ENCODE results near the gene FOXI2.

The FOXI2 gene

GRCh38 chr10:127720903-127721302 is 16.1 kb upstream of the FOXI2 start:
- Histone ChIP-seq H3K9ac (ENCODE audit: low read length) (no peak overlapping the region), H3K79me2 (ENCODE audit: control insufficient read depth, insufficient read depth, low read length) (no peaks in the 10 kb centered on the region), H2BK120ac (ENCODE audit: low read depth, low read length) (no peak overlapping the region), H3K4me2 (ENCODE audit: low read length) (no peak overlapping the region), H3K27me3 (ENCODE audit: insufficient read depth, low read length, poor library complexity) (no peaks in the 10 kb centered on the region), H2BK15ac (replicated peaks; ENCODE audit: low read depth) (no peak overlapping the region), H2AK5ac (ENCODE audit: low read length) (no peak overlapping the region), H4K8ac (ENCODE audit: low read depth, low read length) (no peak overlapping the region), H3K4me1 (ENCODE audit: control insufficient read depth, low read depth, low read length) (no peaks in the 10 kb centered on the region), H3K56ac (ENCODE audit: low read length) (no peak overlapping the region), H3K4ac (ENCODE audit: low read depth, low read length) (no peak overlapping the region), H3K23ac (ENCODE audit: low read length) (no peak overlapping the region), H3K36me3 (ENCODE audit: control insufficient read depth, insufficient read depth, low read length) (no peaks in the 10 kb centered on the region), H3K4me3 (ENCODE audit: low read length) (no peak overlapping the region), H3K27ac (ENCODE audit: low read depth, low read length) (no peak overlapping the region), H2BK5ac (ENCODE audit: low read length) (no peak overlapping the region), H3K79me1 (ENCODE audit: low read length) (no peaks in the 10 kb centered on the region), H3K18ac (ENCODE audit: low read length) (no peak overlapping the region), H4K5ac (ENCODE audit: low read length) (no peak overlapping the region)
- no peak for DNase-seq
- no CpG with 5 or more reads among the region's 3 CpGs for WGBS (ENCODE audit: extremely low coverage, insufficient coverage, low lambda C conversion rate)

DNA sequence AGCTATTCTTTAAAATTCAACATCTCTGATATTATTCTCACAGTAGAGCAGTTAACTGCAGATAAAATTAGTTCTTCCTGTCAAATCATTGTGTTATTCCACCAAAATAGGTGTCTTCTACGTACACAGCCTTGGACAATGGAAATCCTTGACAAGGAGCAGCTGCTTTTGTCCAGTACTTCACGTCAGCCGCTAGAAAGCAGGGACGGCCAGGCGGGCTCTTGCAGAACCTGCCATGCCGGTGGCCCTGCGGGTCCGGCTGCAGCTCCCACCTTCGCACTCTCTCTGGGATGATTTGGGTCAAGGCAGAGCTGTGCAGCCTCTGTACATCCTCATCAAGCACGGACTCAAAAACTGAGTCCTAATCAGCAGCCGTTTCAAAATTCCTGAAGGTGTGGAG is 2.2 kb upstream of the FOXI2 start:
- no peak overlapping the region for H3K18ac ChIP-seq (ENCODE audit: low read length)
- H3K9ac ChIP-seq (ENCODE audit: low read length) = no peak overlapping the region
- no peak overlapping the region for H3K4ac ChIP-seq (ENCODE audit: low read depth, low read length)
- H2AK5ac ChIP-seq (ENCODE audit: low read length) = no peak overlapping the region
- peak overlapping the region; percentile 45 for H3K23ac ChIP-seq (ENCODE audit: low read length)
- no peaks in the 10 kb centered on the region for H3K36me3 ChIP-seq (ENCODE audit: control insufficient read depth, insufficient read depth, low read length)
- H2BK15ac ChIP-seq (replicated peaks; ENCODE audit: low read depth) = no peak overlapping the region
- H3K56ac ChIP-seq (ENCODE audit: low read length) = no peak overlapping the region
- no peak overlapping the region for H4K5ac ChIP-seq (ENCODE audit: low read length)
- H2BK5ac ChIP-seq (ENCODE audit: low read length) = no peak overlapping the region
- WGBS (ENCODE audit: extremely low coverage, insufficient coverage, low lambda C conversion rate) = no CpG with 5 or more reads among the region's 11 CpGs
- no peak overlapping the region for H3K4me2 ChIP-seq (ENCODE audit: low read length)
- H2BK120ac ChIP-seq (ENCODE audit: low read depth, low read length) = no peak overlapping the region
- no peak overlapping the region for H3K4me3 ChIP-seq (ENCODE audit: low read length)
- H3K79me2 ChIP-seq (ENCODE audit: control insufficient read depth, insufficient read depth, low read length) = no peaks in the 10 kb centered on the region
- no peaks in the 10 kb centered on the region for H3K79me1 ChIP-seq (ENCODE audit: low read length)
- H4K8ac ChIP-seq (ENCODE audit: low read depth, low read length) = no peak overlapping the region
- H3K4me1 ChIP-seq (ENCODE audit: control insufficient read depth, low read depth, low read length) = no peaks in the 10 kb centered on the region
- DNase-seq = no peak
- no peak overlapping the region for H3K27ac ChIP-seq (ENCODE audit: low read depth, low read length)
- H3K27me3 ChIP-seq (ENCODE audit: insufficient read depth, low read length, poor library complexity) = peaks cover 58% of the 10 kb centered on the region

GRCh38 chr10:127735156-127735555 is 1.8 kb upstream of the FOXI2 start:
- no peak overlapping the region for H3K4ac ChIP-seq (ENCODE audit: low read depth, low read length)
- no peak overlapping the region for H4K5ac ChIP-seq (ENCODE audit: low read length)
- no peak overlapping the region for H2BK15ac ChIP-seq (replicated peaks; ENCODE audit: low read depth)
- H3K36me3 ChIP-seq (ENCODE audit: control insufficient read depth, insufficient read depth, low read length) = no peaks in the 10 kb centered on the region
- no peak overlapping the region for H3K4me2 ChIP-seq (ENCODE audit: low read length)
- peak overlapping the region; percentile 45 for H3K23ac ChIP-seq (ENCODE audit: low read length)
- no peak for DNase-seq
- no peak overlapping the region for H3K18ac ChIP-seq (ENCODE audit: low read length)
- WGBS (ENCODE audit: extremely low coverage, insufficient coverage, low lambda C conversion rate) = no CpG with 5 or more reads among the region's 13 CpGs
- H3K4me1 ChIP-seq (ENCODE audit: control insufficient read depth, low read depth, low read length) = no peaks in the 10 kb centered on the region
- H3K56ac ChIP-seq (ENCODE audit: low read length) = no peak overlapping the region
- no peaks in the 10 kb centered on the region for H3K79me2 ChIP-seq (ENCODE audit: control insufficient read depth, insufficient read depth, low read length)
- H3K27ac ChIP-seq (ENCODE audit: low read depth, low read length) = no peak overlapping the region
- no peak overlapping the region for H4K8ac ChIP-seq (ENCODE audit: low read depth, low read length)
- peaks cover 58% of the 10 kb centered on the region for H3K27me3 ChIP-seq (ENCODE audit: insufficient read depth, low read length, poor library complexity)
- no peak overlapping the region for H2AK5ac ChIP-seq (ENCODE audit: low read length)
- no peaks in the 10 kb centered on the region for H3K79me1 ChIP-seq (ENCODE audit: low read length)
- H3K9ac ChIP-seq (ENCODE audit: low read length) = no peak overlapping the region
- no peak overlapping the region for H3K4me3 ChIP-seq (ENCODE audit: low read length)
- H2BK120ac ChIP-seq (ENCODE audit: low read depth, low read length) = no peak overlapping the region
- no peak overlapping the region for H2BK5ac ChIP-seq (ENCODE audit: low read length)

DNA sequence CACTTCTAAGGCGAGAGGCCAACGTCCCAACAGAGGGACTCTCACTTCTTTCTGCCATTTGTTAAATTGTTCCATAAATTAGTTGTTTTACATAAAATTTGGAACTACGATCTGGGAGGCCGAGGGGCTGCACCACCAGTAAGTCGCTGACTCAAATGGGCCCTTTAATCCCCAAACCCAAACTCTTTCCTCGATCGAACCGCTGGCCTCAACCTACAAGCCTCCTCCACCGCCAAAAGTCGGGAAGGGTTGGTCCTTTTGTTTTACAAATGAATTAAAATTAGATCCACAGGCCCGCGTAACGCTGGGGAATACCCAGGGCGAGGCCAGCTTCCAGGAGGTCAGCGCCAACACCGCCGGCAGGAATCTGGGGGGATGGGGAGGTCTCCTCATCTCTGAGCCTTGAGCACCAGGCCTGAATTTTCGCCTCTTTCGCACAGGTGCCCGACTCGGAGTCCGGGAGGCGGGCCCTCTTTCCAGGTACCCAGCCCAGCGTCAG is 1.2 kb upstream of the FOXI2 start:
- H4K5ac ChIP-seq (ENCODE audit: low read length) = no peak overlapping the region
- no peak overlapping the region for H3K4me2 ChIP-seq (ENCODE audit: low read length)
- H2BK15ac ChIP-seq (replicated peaks; ENCODE audit: low read depth) = no peak overlapping the region
- no peak overlapping the region for H2BK5ac ChIP-seq (ENCODE audit: low read length)
- H2AK5ac ChIP-seq (ENCODE audit: low read length) = no peak overlapping the region
- no peak overlapping the region for H3K23ac ChIP-seq (ENCODE audit: low read length)
- H3K27me3 ChIP-seq (ENCODE audit: insufficient read depth, low read length, poor library complexity) = peaks cover 58% of the 10 kb centered on the region
- no peaks in the 10 kb centered on the region for H3K36me3 ChIP-seq (ENCODE audit: control insufficient read depth, insufficient read depth, low read length)
- H3K18ac ChIP-seq (ENCODE audit: low read length) = no peak overlapping the region
- no peak overlapping the region for H3K4me3 ChIP-seq (ENCODE audit: low read length)
- no peak for DNase-seq
- no peaks in the 10 kb centered on the region for H3K4me1 ChIP-seq (ENCODE audit: control insufficient read depth, low read depth, low read length)
- H3K27ac ChIP-seq (ENCODE audit: low read depth, low read length) = no peak overlapping the region
- no peak overlapping the region for H4K8ac ChIP-seq (ENCODE audit: low read depth, low read length)
- no peak overlapping the region for H3K4ac ChIP-seq (ENCODE audit: low read depth, low read length)
- H2BK120ac ChIP-seq (ENCODE audit: low read depth, low read length) = no peak overlapping the region
- H3K79me2 ChIP-seq (ENCODE audit: control insufficient read depth, insufficient read depth, low read length) = no peaks in the 10 kb centered on the region
- H3K56ac ChIP-seq (ENCODE audit: low read length) = no peak overlapping the region
- no peak overlapping the region for H3K9ac ChIP-seq (ENCODE audit: low read length)
- no CpG with 5 or more reads among the region's 24 CpGs for WGBS (ENCODE audit: extremely low coverage, insufficient coverage, low lambda C conversion rate)
- H3K79me1 ChIP-seq (ENCODE audit: low read length) = no peaks in the 10 kb centered on the region

- Histone ChIP-seq H3K56ac (ENCODE audit: low read length) (peak overlapping the region; percentile 60), H3K4me1 (ENCODE audit: control insufficient read depth, low read depth, low read length) (no peaks in the 10 kb centered on the region), H3K27ac (ENCODE audit: low read depth, low read length) (no peak overlapping the region), H2BK15ac (replicated peaks; ENCODE audit: low read depth) (no peak overlapping the region), H3K18ac (ENCODE audit: low read length) (no peak overlapping the region), H3K4ac (ENCODE audit: low read depth, low read length) (no peak overlapping the region), H3K27me3 (ENCODE audit: insufficient read depth, low read length, poor library complexity) (peaks cover 58% of the 10 kb centered on the region), H4K8ac (ENCODE audit: low read depth, low read length) (no peak overlapping the region), H3K4me3 (ENCODE audit: low read length) (no peak overlapping the region), H3K23ac (ENCODE audit: low read length) (no peak overlapping the region), H2BK5ac (ENCODE audit: low read length) (no peak overlapping the region), H3K9ac (ENCODE audit: low read length) (no peak overlapping the region), H2BK120ac (ENCODE audit: low read depth, low read length) (no peak overlapping the region), H4K5ac (ENCODE audit: low read length) (no peak overlapping the region), H3K79me2 (ENCODE audit: control insufficient read depth, insufficient read depth, low read length) (no peaks in the 10 kb centered on the region), H2AK5ac (ENCODE audit: low read length) (no peak overlapping the region), H3K4me2 (ENCODE audit: low read length) (peak overlapping the region; percentile 61), H3K79me1 (ENCODE audit: low read length) (no peaks in the 10 kb centered on the region), H3K36me3 (ENCODE audit: control insufficient read depth, insufficient read depth, low read length) (no peaks in the 10 kb centered on the region)
- DNase-seq = no peak
- no CpG with 5 or more reads among the region's 66 CpGs for WGBS (ENCODE audit: extremely low coverage, insufficient coverage, low lambda C conversion rate)
Observed at GRCh38 chr10:127736222-127736914, 617 bp upstream of the FOXI2 start.
